Measurements from ENCODE around the gene ARPC1A. TPM values are rescaled to one million over a fixed set of nuclear protein-coding genes. Genes with fewer than 3 reads are reported as not detected.
"Not testable (repeated sequence)": the region's sequence is repeated elsewhere in the genome, so short reads cannot be mapped to it uniquely, and the experiment has no call there.

ARPC1A gene
- total RNA-seq, 1 donor from 2014 or later = 51.6 TPM

GRCh38 chr7:99311702-99312101 is 14.0 kb upstream of the ARPC1A start:
- Mint-ChIP-seq H3K36me3 (ENCODE audit: low read depth) (no peaks in the 10 kb centered on the region), H3K9me3 (peaks cover 2% of the 10 kb centered on the region), H3K27me3 (peaks cover 3% of the 10 kb centered on the region), H3K4me1 (peaks cover 2% of the 10 kb centered on the region), H3K27ac (no peak overlapping the region), H3K4me3 (no peak overlapping the region)
- no peak for DNase-seq
- no peak for ATAC-seq (ENCODE audit: low read depth)
- TF ChIP-seq, protein P1, sequence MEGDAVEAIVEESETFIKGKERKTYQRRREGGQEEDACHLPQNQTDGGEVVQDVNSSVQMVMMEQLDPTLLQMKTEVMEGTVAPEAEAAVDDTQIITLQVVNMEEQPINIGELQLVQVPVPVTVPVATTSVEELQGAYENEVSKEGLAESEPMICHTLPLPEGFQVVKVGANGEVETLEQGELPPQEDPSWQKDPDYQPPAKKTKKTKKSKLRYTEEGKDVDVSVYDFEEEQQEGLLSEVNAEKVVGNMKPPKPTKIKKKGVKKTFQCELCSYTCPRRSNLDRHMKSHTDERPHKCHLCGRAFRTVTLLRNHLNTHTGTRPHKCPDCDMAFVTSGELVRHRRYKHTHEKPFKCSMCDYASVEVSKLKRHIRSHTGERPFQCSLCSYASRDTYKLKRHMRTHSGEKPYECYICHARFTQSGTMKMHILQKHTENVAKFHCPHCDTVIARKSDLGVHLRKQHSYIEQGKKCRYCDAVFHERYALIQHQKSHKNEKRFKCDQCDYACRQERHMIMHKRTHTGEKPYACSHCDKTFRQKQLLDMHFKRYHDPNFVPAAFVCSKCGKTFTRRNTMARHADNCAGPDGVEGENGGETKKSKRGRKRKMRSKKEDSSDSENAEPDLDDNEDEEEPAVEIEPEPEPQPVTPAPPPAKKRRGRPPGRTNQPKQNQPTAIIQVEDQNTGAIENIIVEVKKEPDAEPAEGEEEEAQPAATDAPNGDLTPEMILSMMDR (IDR thresholded peaks at IDR 0.05) = no peak
- intact Hi-C loops (cut with micrococcal nuclease) = no loop called here
- ChIA-PET CTCF (interaction anchor here (1.1 to 6.2 kb wide), 2 partner anchors 9 to 271 kb away, joined by 3 to 42 read pairs; no protein-coding TSS in a partner anchor), POLR2A (no interaction called here)

DNA sequence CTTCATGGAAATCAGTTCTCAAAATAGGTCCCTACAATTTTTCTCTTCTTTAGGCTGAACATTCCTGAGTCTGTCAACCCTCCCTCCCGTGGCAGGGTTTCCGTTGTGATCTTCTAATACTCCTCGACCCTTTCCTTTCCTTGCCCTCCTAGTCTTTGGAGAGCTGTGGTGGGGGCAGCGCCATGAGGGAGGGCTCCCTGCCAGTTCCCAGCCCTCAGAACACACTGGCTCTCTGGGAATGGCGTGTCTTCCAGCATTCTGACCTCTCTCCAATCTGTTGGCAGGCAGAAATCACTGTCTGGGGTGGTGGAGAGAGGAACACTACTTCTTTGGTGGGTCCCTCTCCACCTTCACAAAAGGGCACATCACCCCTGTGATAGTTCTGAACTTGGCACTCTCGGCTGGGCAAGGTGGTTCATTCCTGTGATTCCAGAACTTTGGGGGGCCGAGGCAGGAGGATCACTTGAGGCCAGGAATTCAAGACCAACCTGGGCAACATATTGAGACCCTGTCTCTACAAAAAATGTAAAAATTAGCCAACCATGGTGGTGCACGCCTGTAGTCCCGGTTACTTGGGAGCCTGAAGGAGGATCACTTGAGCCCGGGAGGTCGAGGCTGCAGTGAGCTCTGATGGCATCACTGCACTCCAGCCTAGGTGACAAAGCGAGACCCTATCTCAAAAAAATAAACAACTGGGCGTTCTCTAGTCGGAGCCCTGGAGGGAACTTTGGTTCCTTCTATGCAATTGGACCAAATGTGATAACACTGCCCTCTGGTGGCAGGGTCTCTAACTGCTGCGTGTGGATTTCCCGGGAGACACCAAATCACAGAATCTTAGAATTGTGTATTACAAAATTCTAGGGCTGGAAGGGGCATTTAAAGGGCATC is 13.1 kb upstream of the ARPC1A start:
- H3K4me1 Mint-ChIP-seq = peaks cover 2% of the 10 kb centered on the region
- H3K9me3 Mint-ChIP-seq = peaks cover 2% of the 10 kb centered on the region
- H3K27me3 Mint-ChIP-seq = peaks cover 3% of the 10 kb centered on the region
- TF ChIP-seq, protein P1 (IDR thresholded peaks at IDR 0.05) = peak; percentile 25
- DNase-seq = peak; percentile 53
- intact Hi-C loops (cut with micrococcal nuclease) = loop anchor here (1.0 kb wide), 3 partner anchors 13 to 879 kb away; partner anchors contain the start of gene ARPC1A
- no peaks in the 10 kb centered on the region for H3K36me3 Mint-ChIP-seq (ENCODE audit: low read depth)
- CTCF ChIA-PET = interaction anchor here (0.9 to 6.2 kb wide), 4 partner anchors 8 to 276 kb away, joined by 3 to 42 read pairs (median 3); no protein-coding TSS in a partner anchor
- POLR2A ChIA-PET = interaction anchor here (0.6 kb wide), 1 partner anchor 433 kb away, joined by 9 read pairs; no protein-coding TSS in a partner anchor
- no peak overlapping the region for H3K4me3 Mint-ChIP-seq
- ATAC-seq (ENCODE audit: low read depth) = peak; percentile 71
- H3K27ac Mint-ChIP-seq = no peak overlapping the region

GRCh38 chr7:99313204-99313573 is 12.5 kb upstream of the ARPC1A start:
- Mint-ChIP-seq H3K27ac (no peak overlapping the region), H3K9me3 (peaks cover 2% of the 10 kb centered on the region), H3K27me3 (peaks cover 3% of the 10 kb centered on the region), H3K4me1 (peaks cover 2% of the 10 kb centered on the region), H3K4me3 (no peak overlapping the region), H3K36me3 (ENCODE audit: low read depth) (no peaks in the 10 kb centered on the region)
- intact Hi-C loops (cut with micrococcal nuclease) = loop anchor here (1.0 kb wide), 3 partner anchors 12 to 880 kb away; partner anchors contain the start of gene ARPC1A
- no peak for DNase-seq
- TF ChIP-seq, protein P1 (IDR thresholded peaks at IDR 0.05) = no peak
- ATAC-seq (ENCODE audit: low read depth) = no peak
- CTCF ChIA-PET = interaction anchor here (0.9 to 6.2 kb wide), 3 partner anchors 10 to 277 kb away, joined by 3 to 42 read pairs (median 3); no protein-coding TSS in a partner anchor
- POLR2A ChIA-PET = interaction anchor here (0.6 kb wide), 1 partner anchor 433 kb away, joined by 9 read pairs; no protein-coding TSS in a partner anchor

GRCh38 chr7:99314504-99314903 is 11.2 kb upstream of the ARPC1A start:
- POLR2A ChIA-PET = no interaction called here
- Mint-ChIP-seq H3K9me3 (peaks cover 2% of the 10 kb centered on the region), H3K4me3 (no peak overlapping the region), H3K27ac (no peak overlapping the region), H3K4me1 (peaks cover 2% of the 10 kb centered on the region), H3K36me3 (ENCODE audit: low read depth) (no peaks in the 10 kb centered on the region), H3K27me3 (peaks cover 3% of the 10 kb centered on the region)
- intact Hi-C loops (cut with micrococcal nuclease) = no loop called here
- DNase-seq (no peak), ATAC-seq (ENCODE audit: low read depth) (no peak)
- CTCF ChIA-PET = interaction anchor here (6.2 kb wide), 1 partner anchor 274 kb away, joined by 42 read pairs; no protein-coding TSS in a partner anchor
- TF ChIP-seq, protein P1 (IDR thresholded peaks at IDR 0.05) = no peak

GRCh38 chr7:99320371-99320770 is 5.3 kb upstream of the ARPC1A start:
- intact Hi-C loops (cut with micrococcal nuclease) = no loop called here
- Mint-ChIP-seq H3K36me3 (ENCODE audit: low read depth) (no peaks in the 10 kb centered on the region), H3K27ac (no peak overlapping the region), H3K4me1 (no peaks in the 10 kb centered on the region), H3K4me3 (no peak overlapping the region), H3K27me3 (no peaks in the 10 kb centered on the region), H3K9me3 (no peaks in the 10 kb centered on the region)
- ChIA-PET CTCF (interaction anchor here (1.4 kb wide), 1 partner anchor 9 kb away, joined by 3 read pairs; no protein-coding TSS in a partner anchor), POLR2A (no interaction called here)
- ATAC-seq (ENCODE audit: low read depth) = no peak
- TF ChIP-seq, protein P1 (IDR thresholded peaks at IDR 0.05) = no peak
- DNase-seq = no peak

DNA sequence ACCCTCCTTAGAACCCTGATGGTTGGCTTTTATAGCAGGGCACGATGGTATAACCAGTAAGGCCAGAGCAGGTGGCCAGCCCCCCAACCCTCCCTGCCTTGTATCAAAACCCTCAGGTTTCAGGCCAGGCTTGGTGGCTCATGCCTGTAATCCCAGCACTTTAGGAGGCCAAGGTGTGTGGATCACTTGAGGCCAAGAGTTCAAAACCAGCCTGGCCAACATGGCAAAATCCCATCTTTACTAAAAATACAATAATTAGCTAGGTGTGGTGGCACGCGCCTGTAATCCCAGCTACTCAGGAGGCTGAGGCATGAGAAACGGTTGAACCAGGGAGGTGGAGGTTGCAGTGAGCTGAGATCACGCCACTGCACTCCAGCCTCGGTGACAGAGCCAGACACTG is 3.0 kb upstream of the ARPC1A start:
- H3K9me3 Mint-ChIP-seq; DNase-seq; H3K27ac Mint-ChIP-seq; H3K27me3 Mint-ChIP-seq; ATAC-seq (ENCODE audit: low read depth); intact Hi-C loops (cut with micrococcal nuclease); H3K4me3 Mint-ChIP-seq: not testable (repeated sequence)
- H3K4me1 Mint-ChIP-seq = peaks cover 17% of the 10 kb centered on the region
- peaks cover 12% of the 10 kb centered on the region for H3K36me3 Mint-ChIP-seq (ENCODE audit: low read depth)
- ChIA-PET POLR2A (interaction anchor here (0.6 kb wide), 1 partner anchor 215 kb away, joined by 7 read pairs; no protein-coding TSS in a partner anchor), CTCF (interaction anchor here (1.1 kb wide), 1 partner anchor 9 kb away, joined by 3 read pairs; no protein-coding TSS in a partner anchor)

Data from activated B cell treated with CpG ODN at 0.5 μM for 24 hours (primary cell).